CD14-positive monocyte (primary cell): ENCODE measurements around the gene MYO7B. TPM values are rescaled to one million over a fixed set of nuclear protein-coding genes. Genes with fewer than 3 reads are reported as not detected.
"Not testable (repeated sequence)": the region's sequence is repeated elsewhere in the genome, so short reads cannot be mapped to it uniquely, and the experiment has no call there.

ENCODE experiments used
- DNase-seq, 3 donors: peaks; one replicate each; pipeline ENCODE4 v3.0.0-alpha.2; 2011 to 2022
- H2AFZ ChIP-seq: 2 replicates; pipeline ENCODE4 v1.6.0; 2012; ENCODE audit warnings: mild to moderate bottlenecking, low read depth, low read length, inconsistent platforms; ENCODE audit not compliant: insufficient read depth, poor library complexity, severe bottlenecking
- H3K27ac ChIP-seq, 2 donors: 1 replicate in 1 of 2; 2 replicates in 1 of 2; pipeline ENCODE4 v1.5.1; 2012 to 2013; ENCODE audit warnings: low read length in 2 of 2, control low read depth in 1 of 2, inconsistent platforms in 1 of 2, low read depth in 1 of 2, mild to moderate bottlenecking in 1 of 2
- H3K27me3 ChIP-seq, 2 donors: one replicate each; pipeline versions ENCODE4 v1.6.0 to v1.6.1; 2011 to 2013; ENCODE audit warnings: low read length in 2 of 2; ENCODE audit not compliant: control insufficient read depth in 2 of 2, insufficient read depth in 2 of 2
- H3K36me3 ChIP-seq, 2 donors: replicated peaks in 1 of 2; 1 replicate in 1 of 2; 2 replicates in 1 of 2; pipeline versions ENCODE4 v1.5.1 to v1.6.1; 2012 to 2013; ENCODE audit warnings: low read length in 2 of 2, control low read depth in 1 of 2, inconsistent platforms in 1 of 2, mild to moderate bottlenecking in 1 of 2; ENCODE audit not compliant: insufficient read depth in 2 of 2, control insufficient read depth in 1 of 2
- H3K4me1 ChIP-seq, 2 donors: 1 replicate in 1 of 2; 2 replicates in 1 of 2; pipeline versions ENCODE4 v1.5.1 to v1.6.1; 2012 to 2013; ENCODE audit warnings: low read length in 2 of 2, control low read depth in 1 of 2, inconsistent platforms in 1 of 2, mild to moderate bottlenecking in 1 of 2, moderate library complexity in 1 of 2; ENCODE audit not compliant: insufficient read depth in 2 of 2, control insufficient read depth in 1 of 2
- H3K4me2 ChIP-seq: replicated peaks from 2 replicates; pipeline ENCODE3; 2012; ENCODE audit warnings: low read length, moderate library complexity, mild to moderate bottlenecking; ENCODE audit not compliant: poor library complexity, severe bottlenecking; ENCODE audit errors: extremely low read depth
- H3K4me3 ChIP-seq, 3 experiments: fragments of 200-600 bp in 1 of 3; sonication (generic) in 1 of 3; replicated peaks in 1 of 3; 1 replicate in 2 of 3; 2 replicates in 1 of 3; pipeline ENCODE4 v1.5.1; 2011 to 2013; ENCODE audit warnings: low read length in 3 of 3, mild to moderate bottlenecking in 3 of 3, control low read depth in 2 of 3, low read depth in 2 of 3, inconsistent platforms in 1 of 3, moderate library complexity in 1 of 3
- H3K79me2 ChIP-seq: 2 replicates; pipeline ENCODE4 v1.6.0; 2012; ENCODE audit warnings: mild to moderate bottlenecking, control low read depth, inconsistent platforms, low read length, moderate library complexity; ENCODE audit not compliant: insufficient read depth
- H3K9ac ChIP-seq: 2 replicates; pipeline ENCODE4 v1.6.0; 2017; ENCODE audit warnings: low read length, mild to moderate bottlenecking; ENCODE audit not compliant: insufficient read depth, poor library complexity, severe bottlenecking
- H3K9me3 ChIP-seq, 2 donors: replicated peaks in 1 of 2; 1 replicate in 1 of 2; 2 replicates in 1 of 2; pipeline versions ENCODE4 v1.5.1 to v1.6.1; 2012 to 2013; ENCODE audit warnings: low read length in 2 of 2, control low read depth in 1 of 2; ENCODE audit not compliant: control insufficient read depth in 1 of 2, insufficient read depth in 1 of 2
- H4K20me1 ChIP-seq: 2 replicates; pipeline ENCODE4 v1.6.0; 2012; ENCODE audit warnings: mild to moderate bottlenecking, low read length, control low read depth, moderate library complexity; ENCODE audit not compliant: insufficient read depth
- H3K27ac Mint-ChIP-seq, 7 donors: one replicate each; pipeline ENCODE4 v1.8.0; 2020; ENCODE audit warnings: mild to moderate bottlenecking in 7 of 7, mixed read lengths in 7 of 7, moderate library complexity in 6 of 7, inconsistent platforms in 2 of 7
- H3K27me3 Mint-ChIP-seq, 3 donors: one replicate each; pipeline ENCODE4 v1.8.0; 2021 to 2022; ENCODE audit warnings: low read depth in 3 of 3, mild to moderate bottlenecking in 3 of 3, mixed read lengths in 3 of 3, moderate library complexity in 3 of 3, inconsistent platforms in 1 of 3
- H3K36me3 Mint-ChIP-seq, 2 donors: one replicate each; pipeline ENCODE4 v1.8.0; 2020; ENCODE audit warnings: mixed read lengths in 2 of 2, inconsistent platforms in 1 of 2, mild to moderate bottlenecking in 1 of 2
- H3K4me1 Mint-ChIP-seq: one replicate; pipeline ENCODE4 v1.8.0; 2020; ENCODE audit warnings: mild to moderate bottlenecking, mixed read lengths
- H3K4me3 Mint-ChIP-seq, 2 donors: one replicate each; pipeline ENCODE4 v1.8.0; 2020; ENCODE audit warnings: mild to moderate bottlenecking in 2 of 2, mixed read lengths in 2 of 2, moderate library complexity in 1 of 2
- H3K9me3 Mint-ChIP-seq, 7 donors: one replicate each; pipeline ENCODE4 v1.8.0; 2020 to 2022; ENCODE audit warnings: mixed read lengths in 7 of 7, mild to moderate bottlenecking in 6 of 7, moderate library complexity in 6 of 7, inconsistent platforms in 2 of 7
- WGBS: methylation state at CpG from one replicate; pipeline ENCODE4 v1.1.5; 2013; ENCODE audit warnings: missing lambda C conversion rate; ENCODE audit not compliant: insufficient coverage; 5-methylcytosine and 5-hydroxymethylcytosine counted together
- intact Hi-C, 2 donors: fragments of 100-400 bp; cut with micrococcal nuclease; formaldehyde crosslinking; loops; one replicate each; pipeline versions ENCODE4 v1.15.0 to v1.15.1; 2023
- polyA plus RNA-seq, 3 donors: library from polyadenylated mRNA; depleted of rRNA in 1 of 3; unstranded in 2 of 3; stranded (reverse) in 1 of 3; fragments of 300-500 nt in 2 of 3; fragments of >200 nt in 1 of 3; fragmentation: Illumina TruSeq in 2 of 3; gene quantifications; 1 replicate in 2 of 3; 2 replicates in 1 of 3; pipeline ENCODE4 v1.2.3, GENCODE V29; 2012 to 2021
- TF ChIP-seq, protein P1 (sequence below): fragments of 200-600 bp; IDR thresholded peaks from one replicate; pipeline ENCODE4 v1.8.0; 2022; ENCODE audit warnings: antibody characterized with exemption, mild to moderate bottlenecking

MYO7B gene
- polyA plus RNA-seq, 3 donors: 7.3 to 9.8 (median 9.0) TPM

DNA sequence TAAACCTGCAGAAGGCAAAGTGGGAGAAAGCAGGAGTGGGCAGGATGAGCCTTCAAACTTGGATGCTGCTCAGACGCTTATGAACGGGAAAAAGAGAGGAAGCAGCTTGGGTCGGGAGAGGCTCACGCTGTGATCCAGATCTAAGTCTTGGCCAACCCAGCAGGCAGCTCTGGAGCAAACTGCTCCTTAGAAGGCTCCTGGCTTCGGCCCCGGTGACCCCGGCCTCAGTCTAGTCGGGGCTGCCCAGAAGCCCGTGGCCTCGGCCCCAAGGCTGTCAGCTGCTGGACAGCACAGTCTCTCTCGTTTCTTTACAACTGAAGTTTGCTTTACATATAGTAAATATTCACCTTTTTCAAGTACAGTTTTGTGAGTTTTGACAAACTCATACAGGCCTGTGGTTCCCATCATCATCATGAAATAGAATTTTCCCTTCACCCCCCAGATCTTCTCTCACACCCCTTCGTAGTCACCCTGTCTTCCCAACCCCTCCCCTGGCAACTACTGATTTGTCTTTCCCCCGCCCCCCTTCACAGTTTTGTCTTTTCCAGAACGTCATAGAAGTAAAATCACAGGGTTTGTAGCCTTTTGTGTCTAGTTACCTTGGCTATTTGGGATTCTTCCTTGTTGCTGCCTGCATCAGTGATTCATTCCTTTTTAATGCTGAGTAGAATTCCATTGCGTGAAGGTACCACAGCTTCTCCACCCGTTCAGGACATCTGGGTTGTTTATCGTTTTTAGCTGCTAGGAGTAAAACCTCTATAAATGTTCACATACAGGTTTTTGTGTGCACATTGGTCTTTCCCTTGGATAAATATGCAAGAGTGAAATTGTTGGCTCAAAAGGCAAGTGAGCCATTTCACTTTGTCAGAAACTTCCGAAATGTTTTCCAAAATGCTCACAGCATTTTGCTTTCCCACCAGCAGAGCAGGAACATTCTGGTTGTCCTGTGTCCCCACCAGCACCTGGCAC is 35.1 kb downstream of the MYO7B start:
- no peak overlapping the region for H3K27ac ChIP-seq
- Mint-ChIP-seq H3K9me3 (no peaks in the 10 kb centered on the region), H3K4me1 (peaks cover 17% of the 10 kb centered on the region), H3K27ac (no peak overlapping the region), H3K36me3 (no peaks in the 10 kb centered on the region), H3K27me3 (peaks cover 0 to 4% (median 3%) of the 10 kb centered on the region in 3 donors), H3K4me3 (no peak overlapping the region)
- TF ChIP-seq, protein P1, sequence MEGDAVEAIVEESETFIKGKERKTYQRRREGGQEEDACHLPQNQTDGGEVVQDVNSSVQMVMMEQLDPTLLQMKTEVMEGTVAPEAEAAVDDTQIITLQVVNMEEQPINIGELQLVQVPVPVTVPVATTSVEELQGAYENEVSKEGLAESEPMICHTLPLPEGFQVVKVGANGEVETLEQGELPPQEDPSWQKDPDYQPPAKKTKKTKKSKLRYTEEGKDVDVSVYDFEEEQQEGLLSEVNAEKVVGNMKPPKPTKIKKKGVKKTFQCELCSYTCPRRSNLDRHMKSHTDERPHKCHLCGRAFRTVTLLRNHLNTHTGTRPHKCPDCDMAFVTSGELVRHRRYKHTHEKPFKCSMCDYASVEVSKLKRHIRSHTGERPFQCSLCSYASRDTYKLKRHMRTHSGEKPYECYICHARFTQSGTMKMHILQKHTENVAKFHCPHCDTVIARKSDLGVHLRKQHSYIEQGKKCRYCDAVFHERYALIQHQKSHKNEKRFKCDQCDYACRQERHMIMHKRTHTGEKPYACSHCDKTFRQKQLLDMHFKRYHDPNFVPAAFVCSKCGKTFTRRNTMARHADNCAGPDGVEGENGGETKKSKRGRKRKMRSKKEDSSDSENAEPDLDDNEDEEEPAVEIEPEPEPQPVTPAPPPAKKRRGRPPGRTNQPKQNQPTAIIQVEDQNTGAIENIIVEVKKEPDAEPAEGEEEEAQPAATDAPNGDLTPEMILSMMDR: no peak
- no peaks in the 10 kb centered on the region for H3K9me3 ChIP-seq
- H3K4me2 ChIP-seq: no peak overlapping the region
- H3K79me2 ChIP-seq: no peaks in the 10 kb centered on the region
- no peak overlapping the region for H2AFZ ChIP-seq
- no peak for DNase-seq
- no peaks in the 10 kb centered on the region for H3K27me3 ChIP-seq
- H3K4me3 ChIP-seq: no peak overlapping the region
- no peaks in the 10 kb centered on the region for H3K36me3 ChIP-seq
- H4K20me1 ChIP-seq: no peaks in the 10 kb centered on the region
- intact Hi-C loops: no loop called here
- WGBS: 82% methylated on average over 12 of the region's 18 CpGs
- H3K4me1 ChIP-seq: peaks cover 8 to 11% of the 10 kb centered on the region in 2 donors
- H3K9ac ChIP-seq: no peak overlapping the region

DNA sequence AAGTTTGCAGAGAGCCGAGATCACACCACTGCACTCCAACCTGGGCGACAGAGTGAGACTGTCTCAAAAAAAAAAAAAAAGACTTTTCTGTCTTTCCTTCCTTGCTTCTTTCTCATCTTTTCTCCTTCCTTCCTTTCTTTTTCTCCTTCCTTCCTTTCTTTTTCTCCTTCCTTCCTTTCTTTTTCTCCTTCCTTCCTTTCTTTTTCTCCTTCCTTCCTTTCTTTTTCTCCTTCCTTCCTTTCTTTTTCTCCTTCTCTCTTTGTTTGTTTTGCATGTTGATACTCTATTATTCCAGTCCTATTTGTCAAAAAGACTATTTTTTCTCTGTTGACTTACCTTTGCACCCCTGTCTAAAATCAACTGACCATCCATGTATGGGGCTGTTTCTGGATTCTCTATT is 36.9 kb downstream of the MYO7B start:
- H3K36me3 ChIP-seq, H3K9ac ChIP-seq, H3K27me3 Mint-ChIP-seq, H4K20me1 ChIP-seq, H2AFZ ChIP-seq, H3K27me3 ChIP-seq, H3K9me3 ChIP-seq, H3K4me3 ChIP-seq, H3K79me2 ChIP-seq, H3K9me3 Mint-ChIP-seq, H3K27ac Mint-ChIP-seq, H3K27ac ChIP-seq, H3K4me3 Mint-ChIP-seq, H3K36me3 Mint-ChIP-seq, H3K4me2 ChIP-seq, DNase-seq, intact Hi-C loops: not testable (repeated sequence)
- H3K4me1 ChIP-seq: peaks cover 16 to 17% of the 10 kb centered on the region in 2 donors
- H3K4me1 Mint-ChIP-seq: peaks cover 18% of the 10 kb centered on the region
- WGBS: 94% methylated on average over 2 of the region's 2 CpGs
